ENCODE measurements around the gene DYNC1LI1. TPM values are rescaled to one million over a fixed set of nuclear protein-coding genes. Genes with fewer than 3 reads are reported as not detected.

DYNC1LI1 gene
- total and polyA plus RNA-seq, 4 donors = 18.3 to 50.7 (median 33.5) TPM

- H3K27me3 ChIP-seq (ENCODE audit: control insufficient read depth in 3 of 3, insufficient read depth in 3 of 3, low read length in 2 of 3) = no peaks in the 10 kb centered on the region
- peaks cover 0 to 4% (median 2%) of the 10 kb centered on the region in 4 donors for H3K36me3 ChIP-seq (ENCODE audit: control insufficient read depth in 4 of 4, insufficient read depth in 4 of 4, low read length in 4 of 4)
- TF ChIP-seq CTCF (IDR thresholded peaks at IDR 0.05; ENCODE audit: control extremely low read depth, extremely low read depth) = no peak
- ATAC-seq (ENCODE audit: insufficient read depth, low FRiP score) (no peak), DNase-seq (no peak)
- peaks cover 0 to 15% (median 3%) of the 10 kb centered on the region in 5 donors for H3K4me1 ChIP-seq (ENCODE audit: control insufficient read depth in 5 of 5, insufficient read depth in 5 of 5, low read length in 5 of 5)
- no peaks in the 10 kb centered on the region for H3K9me3 ChIP-seq (ENCODE audit: control insufficient read depth in 4 of 4, insufficient read depth in 3 of 4, low read length in 3 of 4)
- H3K4me3 ChIP-seq = no peak overlapping the region
- no peak overlapping the region for H3K9ac ChIP-seq (ENCODE audit: insufficient read depth in 1 of 2, low read length in 2 of 2)
- H3K27ac ChIP-seq (ENCODE audit: low read depth in 1 of 2, low read length in 1 of 2) = no peak overlapping the region
- WGBS, 2 donors = 95 to 98% methylated on average over 1 of the region's 1 CpG
Measured at GRCh38 chr3:32564195-32564594, 6.5 kb downstream of the DYNC1LI1 start.

- ATAC-seq (ENCODE audit: insufficient read depth, low FRiP score) (no peak), DNase-seq (no peak)
- WGBS, 2 donors = 94 to 97% methylated on average over 7 of the region's 7 CpGs
- H3K9me3 ChIP-seq (ENCODE audit: control insufficient read depth in 4 of 4, insufficient read depth in 3 of 4, low read length in 3 of 4) = no peaks in the 10 kb centered on the region
- no peak overlapping the region for H3K4me3 ChIP-seq
- peaks cover 0 to 4% (median 2%) of the 10 kb centered on the region in 4 donors for H3K36me3 ChIP-seq (ENCODE audit: control insufficient read depth in 4 of 4, insufficient read depth in 4 of 4, low read length in 4 of 4)
- no peak overlapping the region for H3K27ac ChIP-seq (ENCODE audit: low read depth in 1 of 2, low read length in 1 of 2)
- no peak overlapping the region for H3K9ac ChIP-seq (ENCODE audit: insufficient read depth in 1 of 2, low read length in 2 of 2)
- H3K27me3 ChIP-seq (ENCODE audit: control insufficient read depth in 3 of 3, insufficient read depth in 3 of 3, low read length in 2 of 3) = no peaks in the 10 kb centered on the region
- H3K4me1 ChIP-seq (ENCODE audit: control insufficient read depth in 5 of 5, insufficient read depth in 5 of 5, low read length in 5 of 5) = peaks cover 0 to 7% (median 0%) of the 10 kb centered on the region in 5 donors
- TF ChIP-seq CTCF (IDR thresholded peaks at IDR 0.05; ENCODE audit: control extremely low read depth, extremely low read depth) = no peak
Measured at GRCh38 chr3:32562640-32563039, 8.0 kb downstream of the DYNC1LI1 start.

GRCh38 chr3:32557640-32558352 is 12.9 kb downstream of the DYNC1LI1 start:
- DNase-seq = peak in 2 of 3 donors; percentile 24 to 59
- peaks cover 0 to 12% (median 6%) of the 10 kb centered on the region in 5 donors for H3K4me1 ChIP-seq (ENCODE audit: control insufficient read depth in 5 of 5, insufficient read depth in 5 of 5, low read length in 5 of 5)

More at GRCh38 chr3:32557640-32558352, 12.9 kb downstream of the DYNC1LI1 start:
- Histone ChIP-seq H3K27ac (ENCODE audit: low read depth in 1 of 2, low read length in 1 of 2) (no peak overlapping the region), H3K4me3 (no peak overlapping the region), H3K36me3 (ENCODE audit: control insufficient read depth in 4 of 4, insufficient read depth in 4 of 4, low read length in 4 of 4) (peaks cover 0 to 3% (median 0%) of the 10 kb centered on the region in 4 donors), H3K9me3 (ENCODE audit: control insufficient read depth in 4 of 4, insufficient read depth in 3 of 4, low read length in 3 of 4) (no peaks in the 10 kb centered on the region), H3K27me3 (ENCODE audit: control insufficient read depth in 3 of 3, insufficient read depth in 3 of 3, low read length in 2 of 3) (no peaks in the 10 kb centered on the region), H3K9ac (ENCODE audit: insufficient read depth in 1 of 2, low read length in 2 of 2) (no peak overlapping the region)
- WGBS, 2 donors = 24 to 33% methylated on average over 3 of the region's 3 CpGs
- ATAC-seq (ENCODE audit: insufficient read depth, low FRiP score) = no peak
- TF ChIP-seq CTCF (IDR thresholded peaks at IDR 0.05; ENCODE audit: control extremely low read depth, extremely low read depth) = no peak
